Heart right ventricle (tissue), 16 donors: ENCODE data around the gene RIT1. TPM values are rescaled to one million over a fixed set of nuclear protein-coding genes. Genes with fewer than 3 reads are reported as not detected.
"Not testable (repeated sequence)": the region's sequence is repeated elsewhere in the genome, so short reads cannot be mapped to it uniquely, and the experiment has no call there.

Experiments
- ATAC-seq, 8 donors: fragments of 200-7000 bp; cut with Tn5 transposase; one replicate each; pipeline ENCODE4 v1.9.1; 2020; ENCODE audit warnings: mild to moderate bottlenecking in 8 of 8, moderate library complexity in 8 of 8, moderate number of reproducible peaks in 1 of 8
- DNase-seq, 2 donors: peaks; one replicate each; pipeline ENCODE4 v3.0.0-alpha.2; 2020
- H3K27ac ChIP-seq, 10 donors: fragments of 200-600 bp; sonication (generic) in 2 of 10; one replicate each; pipeline versions ENCODE4 v1.5.0 to v1.8.0; 2020 to 2022; ENCODE audit warnings: mild to moderate bottlenecking in 3 of 10
- H3K27me3 ChIP-seq, 7 donors: fragments of 200-600 bp; one replicate each; pipeline ENCODE4 v1.8.0; 2021 to 2022; ENCODE audit warnings: mild to moderate bottlenecking in 2 of 7
- H3K36me3 ChIP-seq, 9 donors: fragments of 200-600 bp; sonication (generic) in 1 of 9; one replicate each; pipeline versions ENCODE4 v1.5.0 to v1.8.0; 2020 to 2022; ENCODE audit warnings: mild to moderate bottlenecking in 2 of 9
- H3K4me1 ChIP-seq, 9 donors: fragments of 200-600 bp; sonication (generic) in 1 of 9; one replicate each; pipeline versions ENCODE4 v1.5.0 to v1.8.0; 2020 to 2022; ENCODE audit warnings: mild to moderate bottlenecking in 4 of 9
- H3K4me3 ChIP-seq, 10 donors: fragments of 200-600 bp; sonication (generic) in 2 of 10; one replicate each; pipeline versions ENCODE4 v1.5.0 to v1.8.0; 2020 to 2022; ENCODE audit warnings: mild to moderate bottlenecking in 7 of 10, moderate library complexity in 2 of 10
- H3K9me3 ChIP-seq, 11 donors: fragments of 200-600 bp in 10 of 11; sonication (generic) in 2 of 11; one replicate each; pipeline versions ENCODE4 v1.5.0 to v1.8.0; 2013 to 2022; ENCODE audit warnings: mild to moderate bottlenecking in 2 of 11, control low read depth in 1 of 11, moderate library complexity in 1 of 11
- CTCF ChIP-seq, 9 donors: fragments of 200-600 bp; sonication (generic) in 2 of 9; IDR thresholded peaks; one replicate each; pipeline versions ENCODE4 v1.5.0 to v1.8.0; 2021 to 2022; ENCODE audit warnings: antibody characterized with exemption in 9 of 9, mild to moderate bottlenecking in 5 of 9, moderate library complexity in 1 of 9
- WGBS, 2 donors: extraction: QIAGEN DNeasy Blood & Tissue Kit; methylation state at CpG; one replicate each; pipeline ENCODE4 v1.1.7; 2013; ENCODE audit warnings: inconsistent platforms in 1 of 2; 5-methylcytosine and 5-hydroxymethylcytosine counted together
- intact Hi-C, 10 donors: fragments of 100-400 bp; cut with DNase I; formaldehyde crosslinking; loops; one replicate each; pipeline versions ENCODE4 v1.11.1 to v1.14.2; 2022
- polyA plus RNA-seq, 2 donors: library from polyadenylated mRNA; stranded (reverse); fragments of 200-250 nt; gene quantifications; one replicate each; pipeline ENCODE4 v1.2.3, GENCODE V29; 2013
- total RNA-seq, 10 donors: library from RNA; stranded (reverse); fragmentation: NEBNext Ultra II Directional in 3 of 10; extraction: Animal tissue kit (Norgen Biotek cat#: 25700) in 3 of 10; gene quantifications; one replicate each; pipeline versions ENCODE4 v1.2.1 to v1.2.4, GENCODE V29; 2021 to 2023
- donor health status: Arrhythmogenic right ventricular cardiomyopathy.
- donor health status: ischemic (EF 13 %, LVEDD 7.1; RV severe dilation, severe dysfunction).
- donor health status: healthy with polysubstance abuse.
- donor health status: DM: no; HTN: yes; CAD: no.
- donor health status: DM: no; HTN: no; CAD: no.
- donor health status: ischemic (EF 25% LVEDD 6.9; RV normal size, moderate dysfunction).
- donor health status: ischemic (EF 25% LVEDD 5.7; RV mildly dilated, moderate dysfunction).
- donor health status: healthy.
- donor health status: DM: yes; HTN: yes; CAD: no.
- donor health status: Ischemic cardiomyopathy.
- donor health status: ischemic (EF 35%, LVEDD 5.7; RV mildly dilated, moderate dysfunction).
- donor health status: nonischemic (EF 11% LVEDD 7.7; RV severe dilation, severe dysfunction).
- donor health status: DM: yes; HTN: yes; CAD: no.
- donor health status: PGD.
- donor health status: ischemic (EF 29% LVEDD 5.4; RV normal size, mild dysfunction).
- donor health status: nonischemic (EF 23%, LVEDD 6.1; RV moderate dilation, normal function).

RIT1 gene
- total and polyA plus RNA-seq, 12 donors = 11.5 to 32.3 (median 20.7) TPM

- peaks cover 23 to 49% (median 45%) of the 10 kb centered on the region in 9 donors for H3K4me1 ChIP-seq
- peaks cover 5 to 73% (median 47%) of the 10 kb centered on the region in 9 donors for H3K36me3 ChIP-seq
- H3K4me3 ChIP-seq = peak overlapping the region in 6 of 10 donors; percentile 4 to 28 (median 22)
- ATAC-seq (no peak), DNase-seq (no peak)
- intact Hi-C loops = loop anchor here in 1 of 10 donors (10.0 kb wide), 1 partner anchor 123 kb away; the partner anchor contains the start of genes LAMTOR2 and UBQLN4
- no peaks in the 10 kb centered on the region for H3K27me3 ChIP-seq
- no peak for TF ChIP-seq CTCF (IDR thresholded peaks at IDR 0.05)
- WGBS, 2 donors = 64 to 68% methylated on average over 7 of the region's 7 CpGs
- peak overlapping the region in 1 of 10 donors; percentile 27 for H3K27ac ChIP-seq
- H3K9me3 ChIP-seq = no peaks in the 10 kb centered on the region
These were observed 20.3 kb upstream of the RIT1 start for GRCh38 chr1:155931332-155932038.

DNA sequence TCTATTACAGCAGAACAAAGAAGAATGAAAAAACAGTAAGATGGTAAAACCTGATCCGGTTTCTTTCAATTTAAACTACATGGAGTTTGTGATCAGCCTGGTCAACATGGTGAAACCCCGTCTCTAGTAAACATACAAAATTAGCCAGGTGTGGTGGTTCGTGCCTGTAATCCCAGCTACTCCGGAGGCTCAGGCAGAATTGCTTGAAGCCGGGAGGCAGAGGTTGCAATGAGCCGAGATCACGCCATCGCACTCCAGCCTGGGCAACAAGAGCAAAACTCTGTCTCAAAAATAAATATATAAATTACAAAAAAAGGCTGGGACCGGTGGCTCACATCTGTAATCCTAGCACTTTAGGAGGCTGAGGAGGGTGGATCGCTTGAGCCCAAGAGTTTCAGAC is 19.6 kb upstream of the RIT1 start:
- not testable (repeated sequence) for DNase-seq, H3K27me3 ChIP-seq, H3K27ac ChIP-seq, H3K9me3 ChIP-seq, ATAC-seq
- peak overlapping the region in 3 of 10 donors; percentile 20 to 28 (median 26) for H3K4me3 ChIP-seq
- 63 to 70% methylated on average over 10 of the region's 10 CpGs for WGBS, 2 donors
- intact Hi-C loops = loop anchor here in 1 of 10 donors (10.0 kb wide), 1 partner anchor 124 kb away; the partner anchor contains the start of genes LAMTOR2 and UBQLN4
- peaks cover 7 to 80% (median 54%) of the 10 kb centered on the region in 9 donors for H3K36me3 ChIP-seq
- H3K4me1 ChIP-seq = peaks cover 23 to 49% (median 45%) of the 10 kb centered on the region in 9 donors

DNA sequence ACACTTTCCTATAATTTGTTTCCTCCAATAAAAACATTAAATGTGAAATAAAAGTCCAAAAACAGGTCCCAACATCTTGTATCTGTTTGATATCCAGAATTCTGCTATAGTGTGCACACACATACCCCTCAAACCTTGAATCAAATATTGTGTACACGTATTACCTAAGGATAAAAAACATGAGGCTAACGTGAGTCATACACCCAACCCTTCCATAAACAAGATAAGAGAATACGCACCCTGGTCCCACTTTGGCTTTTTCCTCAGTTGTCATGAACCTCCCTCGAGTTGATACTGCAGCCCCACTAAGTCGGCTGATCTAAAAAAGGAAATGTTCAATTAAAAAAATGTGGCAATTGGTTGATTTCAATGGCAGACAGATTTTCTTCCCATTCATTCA is 17.9 kb upstream of the RIT1 start:
- intact Hi-C loops = no loop called here

DNA sequence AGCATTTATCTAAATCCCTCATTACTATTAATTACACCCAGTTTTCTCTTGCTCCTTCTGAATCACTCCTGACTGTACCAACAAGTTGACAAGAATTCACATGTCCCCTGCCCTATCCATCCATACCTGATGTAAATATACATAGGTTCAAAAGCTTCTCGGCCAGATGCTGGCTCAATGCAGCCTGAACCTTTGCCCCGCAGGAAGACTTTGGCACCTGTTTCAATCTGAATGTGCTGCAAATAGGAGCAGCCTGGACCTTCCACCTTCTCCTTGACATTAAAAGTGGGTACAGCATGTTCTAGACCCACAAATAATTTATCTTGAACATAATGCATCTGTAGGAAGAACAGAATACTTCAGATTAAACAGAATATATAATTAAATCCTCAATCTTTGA is 14.4 kb upstream of the RIT1 start:
- DNase-seq (no peak), ATAC-seq (no peak)
- no peak overlapping the region for H3K27ac ChIP-seq
- H3K27me3 ChIP-seq = no peaks in the 10 kb centered on the region
- H3K4me1 ChIP-seq = peaks cover under 1 to 12% (median 7%) of the 10 kb centered on the region in 9 donors
- H3K9me3 ChIP-seq = no peaks in the 10 kb centered on the region
- 95 to 97% methylated on average over 2 of the region's 2 CpGs for WGBS, 2 donors
- TF ChIP-seq CTCF (IDR thresholded peaks at IDR 0.05) = no peak
- H3K36me3 ChIP-seq = peaks cover 8 to 100% (median 96%) of the 10 kb centered on the region in 9 donors
- H3K4me3 ChIP-seq = no peak overlapping the region
- intact Hi-C loops = no loop called here

More for the DNA sequence above, 17.9 kb upstream of the RIT1 start:
- no peak overlapping the region for H3K4me3 ChIP-seq
- no peak overlapping the region for H3K27ac ChIP-seq
- H3K36me3 ChIP-seq = peaks cover 12 to 97% (median 71%) of the 10 kb centered on the region in 9 donors
- WGBS, 2 donors = 57 to 63% methylated on average over 5 of the region's 5 CpGs
- no peak for TF ChIP-seq CTCF (IDR thresholded peaks at IDR 0.05)
- ATAC-seq = no peak
- DNase-seq = no peak
- peaks cover 23 to 43% (median 39%) of the 10 kb centered on the region in 9 donors for H3K4me1 ChIP-seq
- no peaks in the 10 kb centered on the region for H3K9me3 ChIP-seq
- no peaks in the 10 kb centered on the region for H3K27me3 ChIP-seq

DNA sequence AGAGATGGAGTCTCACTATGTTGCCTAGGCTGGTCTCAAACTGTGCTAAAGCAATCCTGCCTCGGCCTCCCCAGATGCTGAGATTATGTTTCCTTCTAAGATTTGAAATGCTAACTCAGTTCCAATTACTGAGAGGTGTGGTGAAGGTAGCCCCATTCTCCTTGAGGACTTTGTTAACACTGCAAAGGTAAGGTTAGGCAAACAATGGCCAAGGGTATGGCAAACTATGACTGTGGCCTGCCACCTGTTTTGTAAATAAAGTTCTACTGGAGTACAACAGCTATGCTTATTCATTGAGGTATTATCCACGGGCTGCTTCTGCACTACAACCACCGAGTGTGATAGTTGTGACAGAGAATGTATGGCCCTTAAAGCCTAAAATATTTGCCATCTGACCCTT is 9.6 kb upstream of the RIT1 start:
- Histone ChIP-seq H3K4me3 (no peak overlapping the region), H3K27me3 (no peaks in the 10 kb centered on the region), H3K9me3 (no peaks in the 10 kb centered on the region), H3K36me3 (peaks cover 5 to 100% (median 100%) of the 10 kb centered on the region in 9 donors), H3K4me1 (no peaks in the 10 kb centered on the region), H3K27ac (no peak overlapping the region)
- intact Hi-C loops = no loop called here
- ATAC-seq (no peak), DNase-seq (no peak)
- WGBS, 2 donors = 92 to 97% methylated on average over 3 of the region's 3 CpGs
- no peak for TF ChIP-seq CTCF (IDR thresholded peaks at IDR 0.05)
